ENCODE results near the gene TENT5A.

Gene TENT5A

GRCh38 chr6:81713205-81713604 is 39.3 kb downstream of the TENT5A start:
- no peak for DNase-seq (ENCODE audit: low spot score)

GRCh38 chr6:81708113-81708699 is 44.3 kb downstream of the TENT5A start:
- no peak for DNase-seq (ENCODE audit: low spot score)

GRCh38 chr6:81704700-81705099 is 47.8 kb downstream of the TENT5A start:
- no peak for DNase-seq (ENCODE audit: low spot score)

- DNase-seq (ENCODE audit: low spot score) = no peak
Observed at GRCh38 chr6:81700414-81700813, 52.1 kb downstream of the TENT5A start.

GRCh38 chr6:81697559-81697958 is 54.9 kb downstream of the TENT5A start:
- DNase-seq (ENCODE audit: low spot score) = no peak

- DNase-seq (ENCODE audit: low spot score) = no peak
Observed at GRCh38 chr6:81696524-81696923, 56.0 kb downstream of the TENT5A start.
